ENCODE results near the gene SMG1.
"Not testable (repeated sequence)": the region's sequence is repeated elsewhere in the genome, so short reads cannot be mapped to it uniquely, and the experiment has no call there.

SMG1 gene

GRCh38 chr16:18925986-18926865, at the start of gene SMG1:
Gene SMG1, minus strand, starts transcription at chr16:18926408. Its CDS starts 367 bp downstream, at chr16:18926041.
- peak; percentile 82 to 93 for DNase-seq

DNA sequence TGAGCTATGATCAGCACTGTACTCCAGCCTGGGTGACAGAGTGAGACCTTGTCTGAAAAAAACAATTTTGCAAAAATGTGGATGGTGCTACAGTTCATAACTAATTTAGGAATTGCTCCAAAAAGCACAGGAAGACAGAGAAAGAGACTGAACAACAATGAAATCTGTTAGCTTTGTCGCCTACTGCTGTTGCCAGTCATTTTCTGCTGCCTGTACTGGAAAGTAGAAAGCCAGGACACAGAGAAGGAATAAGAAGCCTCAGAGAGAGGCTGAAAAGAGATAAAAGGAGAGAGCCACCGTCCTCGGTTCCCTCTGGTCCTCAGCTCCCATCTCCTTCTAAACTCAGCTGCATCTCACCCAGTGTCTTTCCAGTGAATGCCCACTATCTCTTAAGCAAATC, 48.9 kb upstream of the SMG1 start:
- no peak for DNase-seq

DNA sequence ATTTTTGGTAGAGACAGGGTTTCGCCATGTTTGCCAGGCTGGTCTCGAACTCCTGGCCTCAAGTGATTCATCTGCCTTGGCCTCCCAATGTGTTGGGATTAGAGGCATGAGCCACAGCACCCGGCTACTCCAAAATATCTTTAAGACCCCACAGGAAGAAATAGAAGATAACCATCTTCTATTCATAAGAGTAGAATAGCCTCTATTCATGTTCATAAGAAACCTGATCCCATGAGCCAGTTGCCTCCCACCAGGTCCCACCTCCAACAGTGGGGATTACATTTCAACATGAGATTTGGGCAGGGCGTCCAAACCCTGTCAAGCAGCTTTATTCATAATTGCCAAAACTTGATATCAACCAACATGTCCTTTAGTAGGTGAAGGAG, 43.6 kb upstream of the SMG1 start:
- no peak for DNase-seq

GRCh38 chr16:18969050-18969854, 43.0 kb upstream of the SMG1 start:
- peak; percentile 83 to 90 for DNase-seq

DNA sequence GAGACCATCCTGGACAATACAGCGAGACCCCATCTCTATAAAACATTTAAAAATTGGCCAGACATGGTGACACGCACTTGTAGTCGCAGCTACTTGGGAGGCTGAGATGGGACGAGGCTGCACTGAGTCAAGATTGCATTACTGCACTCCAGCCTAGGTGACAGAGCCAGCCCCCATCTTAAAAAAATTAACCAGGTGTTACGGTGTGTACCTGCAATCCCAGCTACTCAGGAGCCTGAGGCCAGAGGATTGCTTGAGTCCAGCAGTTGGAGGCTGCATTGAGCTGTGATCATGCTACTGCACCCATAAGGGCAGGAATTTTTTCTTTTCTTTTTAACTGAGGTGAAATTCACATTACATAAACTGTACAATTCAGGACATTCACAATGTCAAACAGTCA, 40.6 kb upstream of the SMG1 start:
- no peak for DNase-seq

DNA sequence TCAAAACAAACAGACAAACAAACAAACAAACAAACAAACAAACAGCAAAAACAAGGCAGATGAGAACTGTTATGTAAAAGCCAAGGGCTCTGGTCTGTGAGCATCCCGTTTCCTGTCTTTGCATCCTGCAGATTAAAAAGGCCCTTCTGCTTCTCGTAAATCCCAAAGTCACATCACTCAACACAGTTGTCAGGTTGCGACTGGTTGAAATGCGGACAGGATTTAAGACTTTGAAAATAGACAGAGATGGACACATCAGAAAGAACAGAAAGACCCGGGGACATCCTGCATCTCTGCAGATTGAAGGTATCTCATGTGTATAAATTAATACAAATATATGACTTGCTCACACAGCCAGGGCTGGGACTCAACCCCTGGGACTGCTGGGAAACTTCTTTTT, 39.3 kb upstream of the SMG1 start:
- no peak for DNase-seq

DNA sequence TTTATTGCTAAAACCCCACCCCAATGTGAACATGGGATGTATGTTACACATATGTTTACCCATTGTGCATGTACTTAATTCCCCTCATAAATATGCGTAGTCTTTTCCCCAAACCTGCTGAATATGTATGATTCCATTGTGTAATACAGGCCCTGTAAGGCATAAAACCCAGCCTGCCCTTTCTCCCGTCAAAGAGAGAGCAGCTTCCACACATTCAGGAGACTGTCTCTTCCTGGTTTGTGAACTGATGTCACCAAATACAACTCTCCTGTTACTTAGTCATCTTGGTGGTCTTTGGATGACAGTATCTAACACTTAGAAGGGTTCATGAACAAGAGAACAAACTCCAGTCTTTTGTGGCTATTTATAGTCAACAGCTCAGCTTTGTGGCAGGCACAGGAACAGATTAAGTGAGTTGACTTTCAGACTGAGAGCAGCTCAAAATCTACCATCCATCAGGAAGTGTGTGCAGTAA, 32.9 kb upstream of the SMG1 start:
- no peak for DNase-seq

- no peak for DNase-seq
Observed at GRCh38 chr16:18958621-18959029, 32.4 kb upstream of the SMG1 start.

DNA sequence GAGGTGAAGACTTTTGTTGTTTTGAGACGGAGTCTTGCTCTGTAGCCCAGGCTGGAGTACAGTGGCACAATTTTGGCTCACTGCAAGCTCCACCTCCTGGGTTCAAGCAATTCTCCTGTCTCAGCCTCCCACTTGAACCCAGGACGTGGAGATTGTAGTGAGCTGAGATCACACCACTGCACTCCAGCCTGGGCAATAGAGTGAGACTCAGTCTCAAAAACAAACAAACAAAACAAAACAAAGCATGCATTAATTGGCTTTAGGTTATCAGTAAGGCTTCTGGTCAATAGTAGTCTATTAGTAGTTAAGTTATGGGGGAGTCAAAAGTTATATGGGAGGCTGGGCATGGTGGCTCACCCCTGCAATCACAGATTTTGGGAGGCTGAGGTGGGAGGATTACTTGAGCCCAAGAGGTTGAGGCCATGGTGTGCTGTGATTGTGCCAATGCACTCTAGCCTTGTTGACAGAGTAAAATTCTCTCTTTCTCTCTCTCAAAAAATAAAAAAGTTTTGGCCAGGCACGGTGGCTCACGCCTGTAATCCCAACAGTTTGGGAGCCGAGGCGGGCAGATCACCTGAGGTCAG, 30.5 kb upstream of the SMG1 start:
- DNase-seq = not testable (repeated sequence)

DNA sequence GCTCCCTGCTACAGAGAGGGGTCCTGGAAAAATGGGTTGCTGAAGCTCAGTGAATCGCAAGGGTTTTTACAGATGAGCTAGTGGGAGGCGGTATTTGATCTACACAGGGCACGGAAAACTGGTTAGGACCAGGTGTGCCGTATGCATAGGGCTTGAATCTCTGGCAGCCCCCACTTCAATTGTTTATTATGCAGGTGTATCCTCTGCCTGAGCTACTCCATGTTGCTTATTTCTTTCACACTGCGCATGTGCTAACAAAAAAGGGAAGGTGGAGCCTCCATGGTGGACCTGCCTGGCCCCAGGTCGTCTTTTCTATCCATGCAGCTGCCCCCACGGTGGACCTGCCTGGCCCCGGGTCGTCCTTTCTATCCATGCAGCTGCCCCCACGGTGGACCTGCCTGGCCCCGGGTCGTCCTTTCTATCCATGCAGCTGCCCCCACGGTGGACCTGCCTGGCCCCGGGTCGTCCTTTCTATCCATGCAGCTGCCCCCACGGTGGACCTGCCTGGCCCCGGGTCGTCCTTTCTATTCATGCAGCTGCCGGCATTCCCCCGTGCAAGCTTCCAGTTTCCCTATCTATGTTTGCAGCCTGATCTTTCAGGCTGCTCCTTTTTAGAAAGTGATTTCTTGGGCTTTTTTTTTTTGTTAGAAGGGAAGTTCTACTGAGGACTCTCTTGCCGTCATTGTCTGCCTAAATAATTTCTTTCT, 29.8 kb upstream of the SMG1 start:
- DNase-seq = peak in 1 of 2 experiments; percentile 15

- DNase-seq = no peak
Observed at GRCh38 chr16:18953547-18953946, 27.3 kb upstream of the SMG1 start.

- no peak for DNase-seq
Observed at GRCh38 chr16:18950469-18951185, 24.4 kb upstream of the SMG1 start.

DNA sequence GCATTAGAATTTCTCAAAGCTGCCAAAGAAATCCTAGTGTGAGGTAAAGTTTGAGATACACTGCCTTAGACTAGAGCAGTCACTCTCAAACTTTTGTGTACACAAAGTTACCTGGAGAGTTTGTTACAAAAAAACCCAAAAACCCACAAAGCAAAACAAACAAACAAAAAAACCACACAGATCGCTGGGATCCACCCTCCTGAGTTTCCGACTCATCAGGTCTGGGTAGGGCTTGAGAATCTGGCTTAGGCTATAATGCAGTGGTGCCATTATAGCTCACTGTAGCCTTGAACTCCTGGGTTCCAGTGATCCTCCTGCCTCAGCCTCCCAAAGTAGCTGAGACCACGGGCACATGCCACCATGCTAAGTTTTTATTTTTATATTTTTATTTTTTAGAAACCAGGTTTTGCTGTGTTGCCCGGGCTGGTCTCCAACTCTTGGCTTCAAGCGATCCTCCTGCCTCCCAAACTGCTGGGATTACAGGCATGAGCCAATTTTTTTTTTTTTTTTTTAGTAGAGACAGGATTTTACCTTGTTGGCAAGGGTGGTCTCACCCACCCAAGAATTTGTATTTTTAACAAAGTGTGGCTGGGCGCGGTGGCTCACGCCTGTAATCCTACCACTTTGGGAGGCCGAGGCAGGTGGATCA, 22.3 kb upstream of the SMG1 start:
- no peak for DNase-seq

DNA sequence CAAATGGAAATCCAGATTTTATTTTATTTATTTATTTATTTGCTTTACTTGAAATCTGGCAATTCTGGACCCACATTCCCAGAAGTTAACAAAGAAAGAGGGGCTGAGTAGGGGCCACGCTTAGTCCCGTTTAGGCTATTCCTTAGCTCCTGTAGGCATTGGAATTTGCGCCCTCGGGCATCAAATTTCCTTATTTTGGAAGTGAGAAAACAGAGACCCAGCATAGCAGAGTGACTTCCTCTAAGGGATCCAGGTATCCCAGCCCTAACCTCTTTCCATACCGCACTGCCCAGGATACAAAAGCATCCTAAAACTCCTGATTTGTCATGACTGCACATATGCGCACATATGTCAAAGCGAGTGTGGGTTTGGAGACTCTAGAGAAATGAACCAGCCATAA, 19.0 kb upstream of the SMG1 start:
- no peak for DNase-seq

DNA sequence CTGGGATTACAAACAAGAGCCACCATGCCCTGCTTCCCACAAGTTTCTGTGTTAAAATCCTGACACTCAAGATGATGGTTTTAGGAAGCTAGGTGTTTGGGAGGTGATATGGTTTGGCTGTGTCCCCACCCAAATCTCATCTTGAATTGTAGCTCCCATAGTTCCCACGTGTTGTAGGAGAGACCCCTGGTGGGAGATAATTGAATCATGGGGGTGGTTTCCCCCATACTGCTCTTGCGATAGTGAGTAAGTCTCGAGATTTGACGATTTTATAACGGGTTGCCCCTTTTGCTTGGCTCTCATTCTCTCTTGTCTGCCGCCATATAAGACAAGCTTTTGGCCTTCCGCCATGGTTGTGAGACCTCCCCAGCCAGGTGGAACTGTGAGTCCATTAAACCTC, 17.2 kb upstream of the SMG1 start:
- DNase-seq = no peak

- DNase-seq = no peak
Observed at GRCh38 chr16:18942061-18942460, 15.9 kb upstream of the SMG1 start.

DNA sequence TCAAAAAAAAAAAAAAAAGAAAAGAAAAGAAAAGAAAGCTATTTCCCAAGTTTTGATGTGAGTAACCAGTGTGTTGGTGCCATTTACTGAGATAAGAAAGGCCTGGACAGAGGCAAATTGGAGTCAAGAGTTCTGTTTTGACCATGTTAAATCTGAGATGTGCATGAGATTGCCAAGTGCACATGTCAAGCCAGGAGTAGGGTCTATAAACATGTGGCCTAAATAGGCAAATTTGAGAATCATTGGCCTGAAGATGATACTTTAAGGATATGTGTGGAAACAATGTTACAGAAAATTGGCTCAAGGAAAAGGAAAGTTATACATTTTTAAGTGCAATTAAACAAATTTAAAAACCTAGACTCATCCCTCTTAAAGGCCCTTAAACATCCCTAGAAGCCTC, 15.3 kb upstream of the SMG1 start:
- no peak for DNase-seq

- DNase-seq = no peak
Observed at GRCh38 chr16:18938986-18939385, 12.8 kb upstream of the SMG1 start.

GRCh38 chr16:18937390-18937789, 11.2 kb upstream of the SMG1 start:
- DNase-seq = no peak

- DNase-seq = no peak
Observed at GRCh38 chr16:18936727-18937340, 10.6 kb upstream of the SMG1 start.

DNA sequence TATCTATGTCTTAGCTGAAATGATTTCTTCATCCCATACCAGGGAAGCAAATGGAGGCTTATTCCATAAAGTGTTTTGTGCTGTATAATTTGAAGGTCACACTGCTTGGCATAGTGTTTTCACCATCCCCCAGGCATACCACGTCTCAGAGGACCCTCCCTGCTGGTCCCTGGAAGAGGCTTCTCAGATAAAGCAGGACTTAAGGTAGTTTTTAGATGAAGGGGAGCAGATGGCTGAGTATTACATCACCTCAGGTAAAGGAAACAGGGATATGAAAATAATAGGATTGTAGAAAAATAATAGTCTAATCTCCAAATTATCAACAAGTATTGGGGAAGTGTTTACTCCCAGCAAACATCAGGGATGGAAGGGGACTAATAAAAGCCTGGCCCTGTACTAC, 7.3 kb upstream of the SMG1 start:
- no peak for DNase-seq

Measured in NCI-H1930 (cell line).